ENCODE data around the gene FOXJ3. TPM values are rescaled to one million over a fixed set of nuclear protein-coding genes. Genes with fewer than 3 reads are reported as not detected.

Gene FOXJ3
- total RNA-seq, 1 experiment from 2014 or later: 42.2 TPM

GRCh38 chr1:42192106-42192505 is 142.9 kb downstream of the FOXJ3 start:
- no peaks in the 10 kb centered on the region for H3K9me3 Mint-ChIP-seq (ENCODE audit: unreplicated experiment)
- POLR2A ChIA-PET: interaction anchor here (0.6 to 2.1 kb wide), 5 partner anchors 17 to 45 kb away, joined by 3 to 6 read pairs (median 3); no protein-coding TSS in a partner anchor
- no peaks in the 10 kb centered on the region for H3K27me3 Mint-ChIP-seq (ENCODE audit: insufficient read depth, unreplicated experiment)
- peak overlapping the region; percentile 5 for H3K4me3 Mint-ChIP-seq (ENCODE audit: unreplicated experiment)
- H3K27ac Mint-ChIP-seq (ENCODE audit: low read depth, unreplicated experiment): peak overlapping the region; percentile 78
- peaks cover 20% of the 10 kb centered on the region for H3K36me3 Mint-ChIP-seq (ENCODE audit: insufficient read depth, unreplicated experiment)
- no TSS peak for BruUV-seq (replicated peaks)
- peaks cover 15% of the 10 kb centered on the region for H3K4me1 Mint-ChIP-seq (ENCODE audit: insufficient read depth, unreplicated experiment)
- DNase-seq (ENCODE audit: unreplicated experiment): no peak
- intact Hi-C loops (cut with micrococcal nuclease): no loop called here
- no peak for TF ChIP-seq CTCF (IDR thresholded peaks at IDR 0.05; ENCODE audit: unreplicated experiment)
- CTCF ChIA-PET: interaction anchor here (0.6 to 2.9 kb wide), 5 partner anchors 16 to 908 kb away, joined by 3 to 11 read pairs (median 3); no protein-coding TSS in a partner anchor

- peak overlapping the region; percentile 78 for H3K27ac Mint-ChIP-seq (ENCODE audit: low read depth, unreplicated experiment)
- intact Hi-C loops (cut with micrococcal nuclease): no loop called here
- CTCF ChIA-PET: interaction anchor here (0.6 to 1.6 kb wide), 4 partner anchors 15 to 676 kb away, joined by 3 to 5 read pairs (median 4); no protein-coding TSS in a partner anchor
These were observed 143.7 kb downstream of the FOXJ3 start for GRCh38 chr1:42191319-42191718.

GRCh38 chr1:42189931-42190853 is 144.8 kb downstream of the FOXJ3 start:
- DNase-seq (ENCODE audit: unreplicated experiment): no peak
- no TSS peak for BruUV-seq (replicated peaks)
- ChIA-PET POLR2A (no interaction called here), CTCF (interaction anchor here (0.7 to 1.0 kb wide), 2 partner anchors 17 to 674 kb away, joined by 3 to 4 read pairs; no protein-coding TSS in a partner anchor)
- H3K4me3 Mint-ChIP-seq (ENCODE audit: unreplicated experiment): no peak overlapping the region
- no peak for TF ChIP-seq CTCF (IDR thresholded peaks at IDR 0.05; ENCODE audit: unreplicated experiment)
- peaks cover 11% of the 10 kb centered on the region for H3K36me3 Mint-ChIP-seq (ENCODE audit: insufficient read depth, unreplicated experiment)
- H3K9me3 Mint-ChIP-seq (ENCODE audit: unreplicated experiment): no peaks in the 10 kb centered on the region
- intact Hi-C loops (cut with micrococcal nuclease): no loop called here
- no peak overlapping the region for H3K27ac Mint-ChIP-seq (ENCODE audit: low read depth, unreplicated experiment)
- H3K27me3 Mint-ChIP-seq (ENCODE audit: insufficient read depth, unreplicated experiment): no peaks in the 10 kb centered on the region
- peaks cover 22% of the 10 kb centered on the region for H3K4me1 Mint-ChIP-seq (ENCODE audit: insufficient read depth, unreplicated experiment)

More at GRCh38 chr1:42191319-42191718, 143.7 kb downstream of the FOXJ3 start:
- no peak for DNase-seq (ENCODE audit: unreplicated experiment)
- no TSS peak for BruUV-seq (replicated peaks)
- peaks cover 17% of the 10 kb centered on the region for H3K4me1 Mint-ChIP-seq (ENCODE audit: insufficient read depth, unreplicated experiment)
- POLR2A ChIA-PET: interaction anchor here (2.1 kb wide), 1 partner anchor 18 kb away, joined by 6 read pairs; no protein-coding TSS in a partner anchor
- no peak for TF ChIP-seq CTCF (IDR thresholded peaks at IDR 0.05; ENCODE audit: unreplicated experiment)
- H3K4me3 Mint-ChIP-seq (ENCODE audit: unreplicated experiment): no peak overlapping the region
- peaks cover 12% of the 10 kb centered on the region for H3K36me3 Mint-ChIP-seq (ENCODE audit: insufficient read depth, unreplicated experiment)
- H3K27me3 Mint-ChIP-seq (ENCODE audit: insufficient read depth, unreplicated experiment): no peaks in the 10 kb centered on the region
- H3K9me3 Mint-ChIP-seq (ENCODE audit: unreplicated experiment): no peaks in the 10 kb centered on the region

- Mint-ChIP-seq H3K9me3 (ENCODE audit: unreplicated experiment) (no peaks in the 10 kb centered on the region), H3K36me3 (ENCODE audit: insufficient read depth, unreplicated experiment) (peaks cover 30% of the 10 kb centered on the region), H3K27me3 (ENCODE audit: insufficient read depth, unreplicated experiment) (no peaks in the 10 kb centered on the region), H3K4me3 (ENCODE audit: unreplicated experiment) (no peak overlapping the region), H3K4me1 (ENCODE audit: insufficient read depth, unreplicated experiment) (peaks cover 9% of the 10 kb centered on the region), H3K27ac (ENCODE audit: low read depth, unreplicated experiment) (no peak overlapping the region)
- ChIA-PET POLR2A (interaction anchor here (1.2 kb wide), 1 partner anchor 9 kb away, joined by 3 read pairs; no protein-coding TSS in a partner anchor), CTCF (interaction anchor here (0.5 to 4.7 kb wide), 4 partner anchors 11 to 691 kb away, joined by 3 to 33 read pairs (median 5); no protein-coding TSS in a partner anchor)
- no peak for TF ChIP-seq CTCF (IDR thresholded peaks at IDR 0.05; ENCODE audit: unreplicated experiment)
- BruUV-seq (replicated peaks): no TSS peak
- intact Hi-C loops (cut with micrococcal nuclease): no loop called here
- DNase-seq (ENCODE audit: unreplicated experiment): no peak
These were observed 148.9 kb downstream of the FOXJ3 start for GRCh38 chr1:42186152-42186551.
